IPS-18a (cell line): ENCODE measurements around the gene IP6K1.
"Not testable (repeated sequence)": the region's sequence is repeated elsewhere in the genome, so short reads cannot be mapped to it uniquely, and the experiment has no call there.

Experiments used
- H3K27ac ChIP-seq: one replicate; pipeline ENCODE4 v1.5.1; 2013; ENCODE audit warnings: low read length
- H3K27me3 ChIP-seq: one replicate; pipeline ENCODE4 v1.6.1; 2013; ENCODE audit warnings: mild to moderate bottlenecking, low read length; ENCODE audit not compliant: control insufficient read depth, insufficient read depth
- H3K36me3 ChIP-seq: one replicate; pipeline ENCODE4 v1.6.1; 2013; ENCODE audit warnings: low read depth, low read length; ENCODE audit not compliant: control insufficient read depth
- H3K4me1 ChIP-seq: one replicate; pipeline ENCODE4 v1.6.1; 2013; ENCODE audit warnings: low read depth, low read length; ENCODE audit not compliant: control insufficient read depth
- H3K4me3 ChIP-seq: one replicate; pipeline ENCODE4 v1.5.1; 2013; ENCODE audit warnings: low read length
- H3K9ac ChIP-seq: one replicate; pipeline ENCODE4 v1.6.1; 2013; ENCODE audit warnings: mild to moderate bottlenecking, low read length, moderate library complexity
- H3K9me3 ChIP-seq: one replicate; pipeline ENCODE4 v1.6.1; 2013; ENCODE audit warnings: low read depth, low read length; ENCODE audit not compliant: control insufficient read depth

IP6K1 gene

DNA sequence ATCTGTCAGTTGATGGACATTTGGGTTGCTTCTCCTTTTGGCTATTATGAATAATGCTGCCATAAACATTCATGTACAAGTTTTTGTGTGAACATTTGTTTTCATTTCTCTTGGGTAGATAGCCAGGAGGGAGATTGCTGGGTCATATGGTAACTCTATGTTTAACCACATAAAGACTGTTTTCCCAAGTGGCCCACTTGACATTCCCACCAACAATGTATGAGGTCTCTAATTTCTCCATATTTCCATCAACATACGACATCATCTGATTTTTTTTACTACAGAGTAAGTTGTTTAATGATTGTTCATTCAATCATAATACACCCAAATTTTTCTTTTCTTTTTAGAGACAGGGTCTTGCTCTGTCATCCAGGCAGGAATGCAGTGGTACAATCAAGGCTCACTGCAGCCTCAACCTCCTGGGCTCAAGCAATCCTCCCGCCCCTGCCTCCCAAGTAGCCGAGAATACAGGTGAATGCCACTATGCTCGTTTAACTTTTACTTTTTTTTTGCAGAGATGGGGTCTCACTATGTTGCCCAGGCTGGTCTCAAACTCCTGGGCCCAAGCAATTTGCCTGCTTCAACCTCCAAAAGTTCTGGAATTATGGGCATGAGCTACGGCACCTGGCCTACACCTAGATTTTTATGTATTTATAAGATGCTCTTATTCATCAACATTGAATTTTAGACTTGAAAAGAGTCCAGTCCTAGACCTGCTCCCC is 6.8 kb downstream of the IP6K1 start:
- H3K27ac ChIP-seq, result no peak overlapping the region
- H3K9ac ChIP-seq, result no peak overlapping the region
- no peaks in the 10 kb centered on the region for H3K9me3 ChIP-seq
- no peaks in the 10 kb centered on the region for H3K27me3 ChIP-seq
- no peaks in the 10 kb centered on the region for H3K4me1 ChIP-seq
- H3K36me3 ChIP-seq, result peaks cover 6% of the 10 kb centered on the region
- H3K4me3 ChIP-seq, result no peak overlapping the region

- H3K4me3 ChIP-seq, H3K27ac ChIP-seq, H3K27me3 ChIP-seq, H3K36me3 ChIP-seq, H3K9ac ChIP-seq, H3K9me3 ChIP-seq, H3K4me1 ChIP-seq: not testable (repeated sequence)
Observed at GRCh38 chr3:49776101-49776500, 10.2 kb downstream of the IP6K1 start.

DNA sequence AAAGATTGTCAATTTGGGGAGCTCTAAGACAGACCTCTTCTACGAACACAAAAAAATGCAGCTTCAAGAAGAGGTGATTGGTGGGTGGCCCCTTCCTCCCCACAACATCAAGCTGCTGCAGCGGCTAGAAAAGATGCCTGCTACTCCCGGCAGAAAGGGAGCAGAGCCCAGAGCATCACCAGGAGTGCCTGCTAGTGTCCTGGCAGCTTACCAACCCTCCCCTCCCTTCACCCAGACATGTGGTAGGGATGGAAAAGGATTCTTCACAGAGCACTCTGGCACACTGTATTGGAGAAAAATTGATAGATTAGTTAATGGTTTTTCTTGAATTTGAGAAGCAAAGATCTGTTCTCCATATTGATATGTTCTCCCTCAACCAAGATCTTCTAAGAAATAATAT is 10.8 kb downstream of the IP6K1 start:
- no peak overlapping the region for H3K9ac ChIP-seq
- no peak overlapping the region for H3K4me3 ChIP-seq
- peaks cover 4% of the 10 kb centered on the region for H3K36me3 ChIP-seq
- no peaks in the 10 kb centered on the region for H3K27me3 ChIP-seq
- H3K4me1 ChIP-seq, result no peaks in the 10 kb centered on the region
- H3K9me3 ChIP-seq, result no peaks in the 10 kb centered on the region
- H3K27ac ChIP-seq, result no peak overlapping the region

DNA sequence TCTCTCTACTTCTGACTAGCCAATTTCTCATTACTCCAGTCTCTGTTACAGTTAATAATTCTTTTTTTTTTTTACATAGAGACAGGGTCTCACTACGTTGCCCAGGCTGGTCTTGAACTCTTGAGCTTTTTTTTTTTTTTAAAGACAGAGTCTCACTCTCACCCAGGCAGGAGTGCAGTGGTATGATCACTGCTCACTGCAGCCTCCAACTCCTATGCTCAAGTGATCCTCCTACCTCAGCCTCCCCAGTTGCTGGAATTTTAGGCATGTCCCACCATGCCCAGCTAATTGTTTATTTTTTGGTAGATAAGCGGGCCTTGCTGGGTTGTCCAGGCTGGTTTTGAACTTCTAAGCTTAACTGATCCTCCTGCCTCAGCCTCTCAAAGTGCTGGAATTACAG is 13.6 kb downstream of the IP6K1 start:
- Histone ChIP-seq H3K27me3 (no peaks in the 10 kb centered on the region), H3K9ac (no peak overlapping the region), H3K36me3 (no peaks in the 10 kb centered on the region), H3K4me1 (no peaks in the 10 kb centered on the region), H3K27ac (no peak overlapping the region), H3K4me3 (no peak overlapping the region), H3K9me3 (no peaks in the 10 kb centered on the region)

DNA sequence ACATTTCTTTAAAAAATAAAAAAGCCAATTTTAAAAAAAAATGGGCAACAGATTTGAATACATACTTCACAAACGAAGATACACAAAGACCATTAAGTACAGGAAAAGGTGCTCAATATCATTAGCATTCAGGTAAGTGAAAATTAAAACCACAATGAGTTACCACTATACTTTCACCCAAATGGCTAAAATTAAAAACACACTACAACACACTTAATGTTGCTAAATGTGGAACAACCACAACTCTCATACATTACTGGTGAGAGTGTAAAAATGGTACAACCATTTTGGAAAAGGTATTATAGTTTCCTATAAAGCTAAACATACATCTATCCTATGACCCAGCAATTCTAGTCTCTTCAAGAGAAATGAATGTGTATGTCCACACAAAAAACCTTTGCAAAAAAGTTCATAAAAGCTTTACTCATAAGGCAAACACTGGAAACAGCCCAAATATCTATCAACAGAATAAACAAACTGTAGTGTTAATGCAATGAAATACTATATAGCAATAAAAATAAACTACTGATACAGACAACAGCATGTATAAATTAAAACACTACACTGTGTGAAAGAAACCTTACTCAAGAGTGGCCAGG is 14.9 kb downstream of the IP6K1 start:
- Histone ChIP-seq H3K9me3 (no peaks in the 10 kb centered on the region), H3K4me1 (no peaks in the 10 kb centered on the region), H3K9ac (no peak overlapping the region), H3K36me3 (no peaks in the 10 kb centered on the region), H3K27ac (no peak overlapping the region), H3K4me3 (no peak overlapping the region), H3K27me3 (no peaks in the 10 kb centered on the region)

DNA sequence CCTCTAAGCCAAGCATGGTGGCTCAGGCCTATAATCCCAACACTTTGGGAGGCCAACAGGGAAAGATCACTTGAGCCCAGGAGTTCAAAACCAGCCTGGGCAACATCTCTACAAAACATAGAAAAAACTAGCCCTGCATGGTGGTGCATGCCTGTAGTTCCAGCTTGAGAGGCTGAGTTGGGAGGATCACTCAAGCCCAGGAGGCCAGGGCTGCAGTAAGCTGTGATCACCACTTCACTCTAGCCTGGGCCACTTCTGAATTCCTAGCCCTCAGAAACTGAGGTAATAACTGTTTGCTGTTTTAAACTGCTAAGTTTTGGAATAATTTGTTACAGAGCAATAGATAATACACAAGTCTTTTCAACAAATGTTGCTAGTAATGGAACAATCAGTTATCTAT is 16.4 kb downstream of the IP6K1 start:
- H3K4me1 ChIP-seq, result no peaks in the 10 kb centered on the region
- no peak overlapping the region for H3K4me3 ChIP-seq
- H3K9me3 ChIP-seq, result no peaks in the 10 kb centered on the region
- no peaks in the 10 kb centered on the region for H3K36me3 ChIP-seq
- no peaks in the 10 kb centered on the region for H3K27me3 ChIP-seq
- H3K27ac ChIP-seq, result no peak overlapping the region
- no peak overlapping the region for H3K9ac ChIP-seq

- no peak overlapping the region for H3K4me3 ChIP-seq
- H3K9me3 ChIP-seq, result no peaks in the 10 kb centered on the region
- H3K36me3 ChIP-seq, result no peaks in the 10 kb centered on the region
- no peak overlapping the region for H3K27ac ChIP-seq
- H3K4me1 ChIP-seq, result no peaks in the 10 kb centered on the region
- no peaks in the 10 kb centered on the region for H3K27me3 ChIP-seq
- H3K9ac ChIP-seq, result no peak overlapping the region
Observed at GRCh38 chr3:49769286-49769915, 16.9 kb downstream of the IP6K1 start.

DNA sequence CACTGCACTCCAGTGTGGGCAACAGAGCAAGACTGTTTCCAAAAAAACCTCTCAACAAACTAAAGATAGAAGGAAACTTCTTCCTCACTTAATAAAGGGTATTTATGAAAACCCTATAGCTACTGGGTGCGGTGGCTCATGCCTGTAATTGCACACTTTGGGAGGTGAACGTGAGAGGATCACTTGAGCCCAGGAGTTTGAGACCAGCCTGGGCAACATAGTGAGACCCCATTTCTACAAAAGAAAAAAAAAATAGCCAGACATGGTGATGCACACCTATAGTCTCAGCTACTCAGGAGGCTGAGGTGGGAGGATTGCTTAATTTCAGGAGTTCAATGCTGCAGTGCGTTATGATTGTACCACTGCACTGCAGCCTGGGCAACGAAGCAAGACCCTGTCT is 22.4 kb downstream of the IP6K1 start:
- H3K27ac ChIP-seq, result no peak overlapping the region
- no peak overlapping the region for H3K4me3 ChIP-seq
- no peaks in the 10 kb centered on the region for H3K9me3 ChIP-seq
- H3K9ac ChIP-seq, result no peak overlapping the region
- no peaks in the 10 kb centered on the region for H3K36me3 ChIP-seq
- H3K27me3 ChIP-seq, result no peaks in the 10 kb centered on the region
- no peaks in the 10 kb centered on the region for H3K4me1 ChIP-seq

- Histone ChIP-seq H3K4me3 (no peak overlapping the region), H3K36me3 (no peaks in the 10 kb centered on the region), H3K9me3 (no peaks in the 10 kb centered on the region), H3K9ac (no peak overlapping the region), H3K27me3 (no peaks in the 10 kb centered on the region), H3K27ac (no peak overlapping the region), H3K4me1 (no peaks in the 10 kb centered on the region)
Observed at GRCh38 chr3:49761661-49762060, 24.7 kb downstream of the IP6K1 start.

DNA sequence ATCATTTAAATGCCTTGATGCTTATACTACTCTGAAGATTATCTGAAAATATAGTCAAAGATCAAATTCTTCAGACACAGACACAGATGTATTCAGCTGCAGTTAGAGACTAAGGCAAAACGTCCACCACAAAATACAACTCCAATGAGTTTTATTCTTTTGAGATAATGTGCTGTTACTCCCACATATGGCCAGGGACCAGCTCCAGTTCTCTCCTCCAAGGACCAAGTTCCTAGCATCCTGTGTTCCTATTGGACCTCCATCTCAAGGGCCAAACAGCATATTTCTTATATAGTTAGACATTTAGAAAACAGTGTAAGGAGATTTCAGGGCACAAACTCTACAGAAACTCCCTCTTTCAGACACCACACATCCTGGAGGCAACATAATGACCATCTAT is 27.1 kb downstream of the IP6K1 start:
- H3K27ac ChIP-seq, result no peak overlapping the region
- H3K4me3 ChIP-seq, result no peak overlapping the region
- no peaks in the 10 kb centered on the region for H3K4me1 ChIP-seq
- no peaks in the 10 kb centered on the region for H3K36me3 ChIP-seq
- no peak overlapping the region for H3K9ac ChIP-seq
- no peaks in the 10 kb centered on the region for H3K9me3 ChIP-seq
- H3K27me3 ChIP-seq, result no peaks in the 10 kb centered on the region

DNA sequence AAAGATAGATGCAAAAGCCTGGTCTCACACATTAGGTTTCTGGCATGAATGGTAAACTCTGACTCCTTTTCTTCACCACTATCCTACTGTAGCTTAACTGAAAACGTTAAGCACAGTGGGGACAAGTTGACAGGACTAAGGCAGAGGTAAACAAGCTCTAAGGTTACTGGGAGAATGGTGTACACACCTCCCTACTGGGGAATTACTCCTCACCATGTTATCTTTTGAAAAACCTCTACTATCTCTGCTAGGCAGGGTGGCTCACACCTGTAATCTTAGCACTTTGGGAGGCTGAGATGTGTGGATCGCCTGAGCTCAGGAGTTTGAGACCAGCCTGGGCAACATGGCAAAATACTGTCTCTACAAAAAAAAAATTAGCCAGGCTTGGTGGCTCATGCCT is 29.1 kb downstream of the IP6K1 start:
- H3K4me1 ChIP-seq, result no peaks in the 10 kb centered on the region
- no peaks in the 10 kb centered on the region for H3K9me3 ChIP-seq
- H3K27ac ChIP-seq, result no peak overlapping the region
- no peaks in the 10 kb centered on the region for H3K27me3 ChIP-seq
- no peak overlapping the region for H3K4me3 ChIP-seq
- no peak overlapping the region for H3K9ac ChIP-seq
- H3K36me3 ChIP-seq, result no peaks in the 10 kb centered on the region

DNA sequence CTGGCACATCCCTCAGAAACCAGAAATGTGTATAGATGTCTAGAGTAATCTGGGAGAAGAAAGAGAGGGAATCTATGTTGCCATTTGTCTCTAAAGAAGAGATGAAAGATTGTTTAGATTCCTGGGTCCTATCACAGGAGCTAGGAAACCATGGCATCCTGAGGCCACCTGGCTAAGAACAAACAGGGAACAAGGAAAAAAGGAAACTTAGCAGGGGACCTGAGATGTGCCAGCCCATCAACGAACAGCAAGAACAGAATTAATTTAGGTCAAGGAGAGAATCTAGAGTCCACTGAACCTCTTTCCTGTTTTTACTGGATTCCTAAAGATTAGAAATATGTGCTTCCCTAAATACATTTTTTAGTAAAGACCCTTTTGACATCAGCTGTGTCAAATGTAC is 30.3 kb downstream of the IP6K1 start:
- no peaks in the 10 kb centered on the region for H3K27me3 ChIP-seq
- no peak overlapping the region for H3K27ac ChIP-seq
- no peak overlapping the region for H3K9ac ChIP-seq
- H3K36me3 ChIP-seq, result no peaks in the 10 kb centered on the region
- no peak overlapping the region for H3K4me3 ChIP-seq
- H3K9me3 ChIP-seq, result no peaks in the 10 kb centered on the region
- no peaks in the 10 kb centered on the region for H3K4me1 ChIP-seq
